ENCODE results near the gene ZNF677. TPM values are rescaled to one million over a fixed set of nuclear protein-coding genes. Genes with fewer than 3 reads are reported as not detected.
A peak's percentile ranks its signal among the peaks of the same experiment; 100 is the strongest.
"Not testable (repeated sequence)": the region's sequence is repeated elsewhere in the genome, so short reads cannot be mapped to it uniquely, and the experiment has no call there.

ZNF677 gene
- total RNA-seq, 1 experiment from 2014 or later = 8.0 TPM

DNA sequence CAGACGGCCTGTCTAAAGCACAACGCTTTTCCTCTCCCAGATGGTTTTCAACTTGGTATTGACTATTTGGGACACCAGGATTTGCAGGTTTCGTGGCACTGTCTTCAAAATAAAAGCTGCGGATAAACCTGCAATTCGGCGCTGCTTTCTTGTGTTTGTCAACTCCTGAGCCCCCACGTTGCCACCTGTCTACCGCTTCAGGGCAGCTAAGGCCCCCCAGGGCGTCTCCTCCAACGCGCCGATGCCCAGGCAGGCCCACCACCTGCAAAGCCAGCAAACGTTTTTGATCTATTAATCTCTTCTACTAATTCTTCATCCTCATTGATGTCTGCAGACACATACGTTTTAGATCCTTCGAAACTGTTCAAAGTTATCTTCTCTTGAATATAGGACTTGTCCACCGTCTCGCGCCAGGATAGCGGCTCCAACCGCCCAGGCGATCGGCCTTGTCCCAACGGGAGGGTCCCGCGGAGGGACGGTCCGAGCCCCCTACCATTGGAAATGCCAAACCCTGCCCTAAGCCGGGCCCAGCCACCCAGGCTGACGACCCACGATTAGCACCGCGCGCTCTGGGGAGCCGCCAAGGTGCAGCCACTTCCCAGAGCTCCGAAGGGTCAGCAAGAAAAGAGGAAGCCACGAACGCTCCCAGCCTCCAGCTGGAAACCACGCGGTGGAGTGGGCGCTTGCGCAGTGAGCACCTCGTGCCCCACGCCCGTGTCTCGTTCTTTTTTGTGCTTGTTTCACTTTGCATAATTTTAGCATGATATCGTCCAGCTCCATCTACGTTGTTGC lies 36.3 kb upstream of the ZNF677 start:
- intact Hi-C loops (cut with micrococcal nuclease) = no loop called here
- no peaks in the 10 kb centered on the region for H3K9me2 ChIP-seq (replicated peaks; ENCODE audit: low read length)
- H2AFZ ChIP-seq (ENCODE audit: low read length) = no peak overlapping the region
- no peaks in the 10 kb centered on the region for H3F3A ChIP-seq (ENCODE audit: low read length, unreplicated experiment)
- no peak overlapping the region for H3K27ac ChIP-seq (ENCODE audit: low read length)
- no peaks in the 10 kb centered on the region for H3K4me1 ChIP-seq (ENCODE audit: insufficient read depth, low read length)
- no peaks in the 10 kb centered on the region for H3K27me3 ChIP-seq (ENCODE audit: low read length)
- TF ChIP-seq, protein P1, sequence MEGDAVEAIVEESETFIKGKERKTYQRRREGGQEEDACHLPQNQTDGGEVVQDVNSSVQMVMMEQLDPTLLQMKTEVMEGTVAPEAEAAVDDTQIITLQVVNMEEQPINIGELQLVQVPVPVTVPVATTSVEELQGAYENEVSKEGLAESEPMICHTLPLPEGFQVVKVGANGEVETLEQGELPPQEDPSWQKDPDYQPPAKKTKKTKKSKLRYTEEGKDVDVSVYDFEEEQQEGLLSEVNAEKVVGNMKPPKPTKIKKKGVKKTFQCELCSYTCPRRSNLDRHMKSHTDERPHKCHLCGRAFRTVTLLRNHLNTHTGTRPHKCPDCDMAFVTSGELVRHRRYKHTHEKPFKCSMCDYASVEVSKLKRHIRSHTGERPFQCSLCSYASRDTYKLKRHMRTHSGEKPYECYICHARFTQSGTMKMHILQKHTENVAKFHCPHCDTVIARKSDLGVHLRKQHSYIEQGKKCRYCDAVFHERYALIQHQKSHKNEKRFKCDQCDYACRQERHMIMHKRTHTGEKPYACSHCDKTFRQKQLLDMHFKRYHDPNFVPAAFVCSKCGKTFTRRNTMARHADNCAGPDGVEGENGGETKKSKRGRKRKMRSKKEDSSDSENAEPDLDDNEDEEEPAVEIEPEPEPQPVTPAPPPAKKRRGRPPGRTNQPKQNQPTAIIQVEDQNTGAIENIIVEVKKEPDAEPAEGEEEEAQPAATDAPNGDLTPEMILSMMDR (conservative IDR thresholded peaks at IDR 0.05; ENCODE audit: low read depth, low read length) = no peak
- TF ChIP-seq EZH2 (IDR thresholded peaks at IDR 0.05; ENCODE audit: low read length, unreplicated experiment) (no peak), EZH2phosphoT487 (IDR thresholded peaks at IDR 0.05; ENCODE audit: borderline replicate concordance, low read length) (no peak)
- ChIA-PET CTCF (no interaction called here), POLR2A (ENCODE audit: unreplicated experiment) (no interaction called here)
- H3K79me2 ChIP-seq (ENCODE audit: low read length) = no peaks in the 10 kb centered on the region
- peaks cover 51% of the 10 kb centered on the region for H3K9me3 ChIP-seq (ENCODE audit: low read length)
- no peak overlapping the region for H3K4me2 ChIP-seq (ENCODE audit: low read length)
- ATAC-seq (no peak), DNase-seq (no peak)
- BruUV-seq (replicated peaks) = no TSS peak
- no peak overlapping the region for H3K9ac ChIP-seq (ENCODE audit: low read length)
- H4K20me1 ChIP-seq (ENCODE audit: low read length) = no peaks in the 10 kb centered on the region
- H3K4me3 ChIP-seq (ENCODE audit: low read length) = no peak overlapping the region
- H3K36me3 ChIP-seq (ENCODE audit: low read depth, low read length) = peaks cover 2% of the 10 kb centered on the region; the same call in 1 of the 2 replicates

- H3K9me2 ChIP-seq (replicated peaks; ENCODE audit: low read length) = no peaks in the 10 kb centered on the region
- no TSS peak for BruUV-seq (replicated peaks)
- H3F3A ChIP-seq (ENCODE audit: low read length, unreplicated experiment) = no peaks in the 10 kb centered on the region
- no peak overlapping the region for H3K27ac ChIP-seq (ENCODE audit: low read length)
- no peaks in the 10 kb centered on the region for H3K79me2 ChIP-seq (ENCODE audit: low read length)
- H3K4me3 ChIP-seq (ENCODE audit: low read length) = no peak overlapping the region
- ATAC-seq (peak; percentile 93), DNase-seq (peak; percentile 51)
- TF ChIP-seq EZH2 (IDR thresholded peaks at IDR 0.05; ENCODE audit: low read length, unreplicated experiment) = no peak
- TF ChIP-seq, protein P1 (conservative IDR thresholded peaks at IDR 0.05; ENCODE audit: low read depth, low read length) = no peak
- no peak for TF ChIP-seq EZH2phosphoT487 (IDR thresholded peaks at IDR 0.05; ENCODE audit: borderline replicate concordance, low read length)
- CTCF ChIA-PET = no interaction called here
- no peaks in the 10 kb centered on the region for H3K4me1 ChIP-seq (ENCODE audit: insufficient read depth, low read length)
- POLR2A ChIA-PET (ENCODE audit: unreplicated experiment) = no interaction called here
- intact Hi-C loops (cut with micrococcal nuclease) = no loop called here
- H3K9me3 ChIP-seq (ENCODE audit: low read length) = peaks cover 17% of the 10 kb centered on the region
- H3K36me3 ChIP-seq (ENCODE audit: low read depth, low read length) = no peaks in the 10 kb centered on the region
- no peak overlapping the region for H3K9ac ChIP-seq (ENCODE audit: low read length)
- no peak overlapping the region for H3K4me2 ChIP-seq (ENCODE audit: low read length)
- no peaks in the 10 kb centered on the region for H3K27me3 ChIP-seq (ENCODE audit: low read length)
- no peak overlapping the region for H2AFZ ChIP-seq (ENCODE audit: low read length)
- H4K20me1 ChIP-seq (ENCODE audit: low read length) = no peaks in the 10 kb centered on the region
Observed at GRCh38 chr19:53285087-53285486, 30.4 kb upstream of the ZNF677 start.

DNA sequence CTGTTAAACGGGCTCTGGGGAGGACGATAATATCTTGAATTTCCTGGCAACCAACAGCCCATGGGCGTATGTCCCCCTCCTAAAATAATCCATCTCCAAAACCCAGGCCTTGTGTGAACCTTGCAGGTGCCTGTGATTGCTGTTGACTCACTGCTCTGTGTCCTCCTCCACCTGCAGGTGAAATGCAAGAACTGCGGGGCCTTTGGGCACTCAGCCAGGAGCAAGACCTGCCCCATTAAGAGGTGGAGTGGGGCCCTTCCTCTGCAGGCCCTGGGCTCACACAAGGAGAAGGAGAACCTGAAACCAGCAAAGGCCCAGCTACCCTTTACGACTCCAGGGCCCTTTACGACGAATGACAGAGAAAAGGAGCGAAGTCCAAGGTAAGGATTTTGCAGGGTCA lies 27.3 kb upstream of the ZNF677 start:
- H3K36me3 ChIP-seq (ENCODE audit: low read depth, low read length); POLR2A ChIA-PET (ENCODE audit: unreplicated experiment); BruUV-seq (replicated peaks); ATAC-seq; H3K79me2 ChIP-seq (ENCODE audit: low read length); H3K9me2 ChIP-seq (replicated peaks; ENCODE audit: low read length); H3K4me1 ChIP-seq (ENCODE audit: insufficient read depth, low read length); H3K4me2 ChIP-seq (ENCODE audit: low read length); CTCF ChIA-PET; H3K27me3 ChIP-seq (ENCODE audit: low read length); H3K27ac ChIP-seq (ENCODE audit: low read length); H3F3A ChIP-seq (ENCODE audit: low read length, unreplicated experiment); H2AFZ ChIP-seq (ENCODE audit: low read length); H3K9ac ChIP-seq (ENCODE audit: low read length); H4K20me1 ChIP-seq (ENCODE audit: low read length); DNase-seq; intact Hi-C loops (cut with micrococcal nuclease); H3K4me3 ChIP-seq (ENCODE audit: low read length); H3K9me3 ChIP-seq (ENCODE audit: low read length): not testable (repeated sequence)
